ENCODE data around the gene HMGN1. TPM values are rescaled to one million over a fixed set of nuclear protein-coding genes. Genes with fewer than 3 reads are reported as not detected.

HMGN1 gene
- polyA plus RNA-seq, 1 donor (not counting 4 experiments of a cell fraction or from before 2014, with no cell fraction given), result 245 TPM

- Histone ChIP-seq H3K36me3 (ENCODE audit: control insufficient read depth in 2 of 2, extremely low read depth in 1 of 2, insufficient read depth in 2 of 2, low read length in 2 of 2) (no peaks in the 10 kb centered on the region), H3K4me2 (ENCODE audit: control insufficient read depth, extremely low read depth, insufficient read depth, low read depth, low read length) (no peak overlapping the region), H3K9ac (ENCODE audit: control insufficient read depth, extremely low read depth, insufficient read depth, low read length) (no peak overlapping the region), H3K27ac (ENCODE audit: control insufficient read depth, insufficient read depth, low read length) (no peak overlapping the region), H3K9me1 (ENCODE audit: control insufficient read depth, extremely low read depth, insufficient read depth, low read length) (no peaks in the 10 kb centered on the region), H3K4me1 (ENCODE audit: control insufficient read depth, extremely low read depth, insufficient read depth, low read length) (no peaks in the 10 kb centered on the region), H4K20me1 (ENCODE audit: control insufficient read depth, extremely low read depth, insufficient read depth, low read length) (no peaks in the 10 kb centered on the region), H3K4me3 (ENCODE audit: control insufficient read depth in 2 of 3, extremely low read depth in 1 of 3, insufficient read depth in 2 of 3, low read depth in 1 of 3, low read length in 3 of 3) (no peak overlapping the region), H3K27me3 (ENCODE audit: control insufficient read depth, extremely low read depth, insufficient read depth, low read length) (no peaks in the 10 kb centered on the region), H2AFZ (ENCODE audit: control insufficient read depth, low read length) (no peak overlapping the region), H3K9me3 (ENCODE audit: control insufficient read depth, low read depth, low read length) (no peaks in the 10 kb centered on the region), H3K79me2 (ENCODE audit: control insufficient read depth, insufficient read depth, low read length) (no peaks in the 10 kb centered on the region)
- no peak for TF ChIP-seq CTCF (optimal IDR thresholded peaks at IDR 0.05 in 1 of 3, IDR thresholded peaks at IDR 0.05 in 1 of 3, conservative IDR thresholded peaks at IDR 0.05 in 1 of 3; ENCODE audit: extremely low read depth in 1 of 3, insufficient read depth in 2 of 3, low read length in 3 of 3)
- no peak for TF ChIP-seq EZH2 (IDR thresholded peaks at IDR 0.05; ENCODE audit: low read length)
- FAIRE-seq, result no peak
- DNase-seq (ENCODE audit: low read depth, low spot score), result no peak
- dilution Hi-C loops (cut with MboI; ENCODE audit: extremely low pct_ligation_motif_present, low sequenced_read_pairs), result no loop called here
Measured at GRCh38 chr21:39330001-39330400, 18.9 kb downstream of the HMGN1 start.

- H3K9ac ChIP-seq (ENCODE audit: control insufficient read depth, extremely low read depth, insufficient read depth, low read length), result no peak overlapping the region
- H3K27ac ChIP-seq (ENCODE audit: control insufficient read depth, insufficient read depth, low read length), result no peak overlapping the region
- no peaks in the 10 kb centered on the region for H3K9me3 ChIP-seq (ENCODE audit: control insufficient read depth, low read depth, low read length)
- no peak overlapping the region for H2AFZ ChIP-seq (ENCODE audit: control insufficient read depth, low read length)
- dilution Hi-C loops (cut with MboI; ENCODE audit: extremely low pct_ligation_motif_present, low sequenced_read_pairs), result no loop called here
- DNase-seq (ENCODE audit: low read depth, low spot score) (no peak), FAIRE-seq (no peak)
- H3K36me3 ChIP-seq (ENCODE audit: control insufficient read depth in 2 of 2, extremely low read depth in 1 of 2, insufficient read depth in 2 of 2, low read length in 2 of 2), result no peaks in the 10 kb centered on the region
- no peak overlapping the region for H3K4me3 ChIP-seq (ENCODE audit: control insufficient read depth in 2 of 3, extremely low read depth in 1 of 3, insufficient read depth in 2 of 3, low read depth in 1 of 3, low read length in 3 of 3)
- TF ChIP-seq EZH2 (IDR thresholded peaks at IDR 0.05; ENCODE audit: low read length) (no peak), CTCF (optimal IDR thresholded peaks at IDR 0.05 in 1 of 3, IDR thresholded peaks at IDR 0.05 in 1 of 3, conservative IDR thresholded peaks at IDR 0.05 in 1 of 3; ENCODE audit: extremely low read depth in 1 of 3, insufficient read depth in 2 of 3, low read length in 3 of 3) (no peak)
- H3K4me1 ChIP-seq (ENCODE audit: control insufficient read depth, extremely low read depth, insufficient read depth, low read length), result no peaks in the 10 kb centered on the region
- no peaks in the 10 kb centered on the region for H3K9me1 ChIP-seq (ENCODE audit: control insufficient read depth, extremely low read depth, insufficient read depth, low read length)
- H3K79me2 ChIP-seq (ENCODE audit: control insufficient read depth, insufficient read depth, low read length), result no peaks in the 10 kb centered on the region
- H3K27me3 ChIP-seq (ENCODE audit: control insufficient read depth, extremely low read depth, insufficient read depth, low read length), result no peaks in the 10 kb centered on the region
- H3K4me2 ChIP-seq (ENCODE audit: control insufficient read depth, extremely low read depth, insufficient read depth, low read depth, low read length), result no peak overlapping the region
- no peaks in the 10 kb centered on the region for H4K20me1 ChIP-seq (ENCODE audit: control insufficient read depth, extremely low read depth, insufficient read depth, low read length)
Measured at GRCh38 chr21:39327727-39328126, 21.2 kb downstream of the HMGN1 start.
